GM19395 (cell line): ENCODE measurements around the gene FCRLB.
"Not testable (repeated sequence)": the region's sequence is repeated elsewhere in the genome, so short reads cannot be mapped to it uniquely, and the experiment has no call there.

Experiments
- ATAC-seq: cut with Tn5 transposase; IDR thresholded peaks from one replicate; pipeline ENCODE4 v1.9.1; 2021; ENCODE audit warnings: mild to moderate bottlenecking, moderate library complexity; ENCODE audit not compliant: unreplicated experiment

The FCRLB gene, protein sequence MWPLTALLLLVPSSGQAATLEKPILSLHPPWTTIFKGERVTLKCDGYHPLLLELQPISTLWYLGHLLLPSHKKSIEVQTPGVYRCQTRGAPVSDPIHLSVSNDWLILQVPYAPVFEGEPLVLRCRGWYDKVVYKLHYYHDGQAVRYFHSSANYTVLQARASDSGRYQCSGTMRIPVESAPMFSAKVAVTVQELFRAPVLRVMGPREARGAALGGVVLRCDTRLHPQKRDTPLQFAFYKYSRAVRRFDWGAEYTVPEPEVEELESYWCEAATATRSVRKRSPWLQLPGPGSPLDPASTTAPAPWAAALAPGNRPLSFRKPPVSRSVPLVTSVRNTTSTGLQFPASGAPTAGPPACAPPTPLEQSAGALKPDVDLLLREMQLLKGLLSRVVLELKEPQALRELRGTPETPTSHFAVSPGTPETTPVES

DNA sequence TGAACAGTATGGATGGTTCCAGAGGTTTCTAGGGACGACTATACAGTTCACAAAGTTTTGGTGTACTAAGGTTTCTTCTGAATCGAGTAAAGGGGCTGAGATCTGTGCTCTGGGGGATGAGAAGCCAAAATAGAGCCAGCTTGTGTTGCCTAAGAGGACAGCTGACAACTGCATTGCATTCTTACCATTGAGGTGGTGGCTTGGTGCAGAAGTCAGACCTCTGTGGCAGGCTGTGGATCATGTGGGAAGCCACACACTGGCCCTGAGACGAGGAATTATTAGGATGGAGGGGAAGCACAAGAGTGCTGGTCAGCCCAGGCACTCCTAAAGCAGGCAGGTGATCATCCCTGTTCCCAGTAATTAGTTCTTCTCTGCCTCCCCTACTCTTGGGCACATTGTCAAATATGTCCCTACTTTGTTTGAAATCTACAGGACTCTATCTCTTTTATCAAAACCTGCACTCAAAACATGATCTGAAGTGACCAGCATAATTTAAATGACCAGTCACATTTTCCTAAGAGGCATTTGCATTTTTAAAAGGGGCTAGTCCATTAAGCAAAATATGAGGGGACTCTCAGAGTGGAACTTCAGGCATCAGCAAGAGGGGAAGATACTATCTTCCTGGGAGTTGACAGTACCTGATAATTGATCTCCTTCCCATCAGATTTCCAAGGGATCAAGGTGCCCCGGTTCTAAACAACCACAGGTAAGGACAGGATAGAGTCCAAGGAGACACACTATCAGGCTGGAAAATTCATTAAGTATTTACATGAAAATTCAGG, at the start of gene FCRLB:
Gene FCRLB (plus strand): TSS at position 589 of the 782 bp plus-strand sequence. CDS start 1,129 bp downstream, outside the sequence.
- ATAC-seq = no peak

- not testable (repeated sequence) for ATAC-seq
These were observed 47.9 kb upstream of the FCRLB start for GRCh38 chr1:161673437-161673836.

GRCh38 chr1:161674447-161674846, 46.9 kb upstream of the FCRLB start:
- ATAC-seq = not testable (repeated sequence)

GRCh38 chr1:161674908-161675307, 46.4 kb upstream of the FCRLB start:
- not testable (repeated sequence) for ATAC-seq

DNA sequence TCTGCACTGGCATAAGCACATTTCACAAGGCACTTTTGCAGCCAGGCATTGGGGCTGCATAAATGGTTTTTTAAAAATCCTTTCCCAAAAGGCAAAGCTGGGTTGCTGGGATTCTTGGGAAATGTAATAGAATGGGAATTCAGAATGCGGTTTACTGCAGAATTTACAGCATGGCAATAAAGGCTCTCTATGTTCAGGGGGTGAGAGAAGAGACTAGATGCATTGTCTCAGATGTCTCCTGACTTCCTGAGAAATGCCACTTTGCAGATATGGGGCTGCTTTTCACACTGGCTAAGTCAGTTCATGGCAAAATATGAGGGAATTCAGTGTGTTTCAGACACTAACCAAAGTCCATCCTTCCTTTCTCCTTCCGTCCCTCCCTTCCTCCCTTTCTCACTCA, 44.9 kb upstream of the FCRLB start:
- ATAC-seq = no peak

DNA sequence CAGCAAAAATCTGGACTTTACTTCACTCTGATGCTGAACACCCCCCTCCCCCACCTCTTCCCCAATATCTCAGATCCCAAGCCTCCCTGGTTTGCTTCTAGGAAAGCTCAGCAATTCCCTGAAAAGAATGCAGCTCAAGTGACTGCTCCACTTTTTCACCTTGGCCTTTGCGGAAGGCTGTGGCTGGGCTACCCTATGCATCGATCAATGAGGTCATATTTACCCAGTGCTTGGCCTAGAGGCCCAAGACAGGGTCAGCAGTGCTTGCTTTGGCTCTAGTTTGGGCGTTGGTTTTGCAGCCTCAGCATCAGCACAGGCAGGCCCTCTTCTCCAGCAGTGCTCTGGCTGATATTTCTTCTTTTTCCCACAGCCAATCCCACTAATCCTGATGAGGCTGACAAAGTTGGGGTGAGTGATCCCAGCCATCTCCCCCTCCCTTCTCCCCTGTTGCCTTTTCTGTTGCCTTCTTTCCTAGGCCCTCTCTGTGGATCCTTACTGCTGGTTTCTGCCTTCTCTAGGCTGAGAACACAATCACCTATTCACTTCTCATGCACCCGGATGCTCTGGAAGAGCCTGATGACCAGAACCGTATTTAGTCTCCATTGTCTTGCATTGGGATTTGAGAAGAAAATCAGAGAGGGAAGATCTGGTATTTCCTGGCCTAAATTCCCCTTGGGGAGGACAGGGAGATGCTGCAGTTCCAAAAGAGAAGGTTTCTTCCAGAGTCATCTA, 44.2 kb upstream of the FCRLB start:
- ATAC-seq = no peak

- no peak for ATAC-seq
These were observed 42.8 kb upstream of the FCRLB start for GRCh38 chr1:161678500-161678899.

- no peak for ATAC-seq
These were observed 39.5 kb upstream of the FCRLB start for GRCh38 chr1:161681879-161682278.

- no peak for ATAC-seq
These were observed 32.4 kb upstream of the FCRLB start for GRCh38 chr1:161688946-161689345.

- ATAC-seq = no peak
These were observed 29.5 kb upstream of the FCRLB start for GRCh38 chr1:161691846-161692245.

- ATAC-seq = not testable (repeated sequence)
These were observed 28.2 kb upstream of the FCRLB start for GRCh38 chr1:161693020-161693712.

DNA sequence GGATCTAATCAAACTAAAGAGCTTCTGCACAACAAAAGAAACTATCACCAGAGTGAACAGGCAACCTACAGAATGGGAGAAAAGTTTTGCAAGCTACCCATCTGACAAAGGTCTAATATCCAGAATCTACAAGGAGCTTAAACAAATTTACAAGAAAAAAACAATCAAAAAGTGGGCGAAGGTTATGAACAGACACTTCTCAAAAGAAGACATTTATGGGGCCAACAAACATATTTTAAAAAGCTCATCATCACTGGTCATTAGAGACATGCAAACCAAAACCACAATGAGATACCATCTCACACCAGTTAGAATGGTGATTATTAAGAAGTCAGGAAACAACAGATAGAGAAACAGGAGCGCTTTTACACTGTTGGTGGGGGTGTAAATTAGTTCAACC, 23.0 kb upstream of the FCRLB start:
- not testable (repeated sequence) for ATAC-seq

- no peak for ATAC-seq
These were observed 19.1 kb upstream of the FCRLB start for GRCh38 chr1:161702250-161702649.

DNA sequence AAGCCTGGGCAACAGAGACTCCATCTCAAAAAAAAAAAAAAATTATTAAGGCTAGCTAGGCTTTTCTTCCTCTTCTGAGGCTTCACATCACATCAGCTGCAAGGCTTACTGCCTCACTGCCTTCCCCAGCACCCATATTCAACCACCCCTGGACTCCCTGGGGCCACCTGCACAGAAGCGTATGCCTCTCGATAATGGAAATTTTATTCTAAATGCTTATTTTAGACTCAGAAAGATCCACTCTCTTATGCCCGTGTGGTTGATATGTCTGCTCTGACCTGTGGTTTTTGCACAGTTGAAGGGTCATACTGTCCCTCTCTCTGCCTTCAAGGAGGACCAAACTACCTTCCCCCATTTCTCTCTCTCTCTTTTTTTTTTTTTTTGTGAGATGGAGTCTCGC, 15.8 kb upstream of the FCRLB start:
- ATAC-seq = peak; percentile 35

DNA sequence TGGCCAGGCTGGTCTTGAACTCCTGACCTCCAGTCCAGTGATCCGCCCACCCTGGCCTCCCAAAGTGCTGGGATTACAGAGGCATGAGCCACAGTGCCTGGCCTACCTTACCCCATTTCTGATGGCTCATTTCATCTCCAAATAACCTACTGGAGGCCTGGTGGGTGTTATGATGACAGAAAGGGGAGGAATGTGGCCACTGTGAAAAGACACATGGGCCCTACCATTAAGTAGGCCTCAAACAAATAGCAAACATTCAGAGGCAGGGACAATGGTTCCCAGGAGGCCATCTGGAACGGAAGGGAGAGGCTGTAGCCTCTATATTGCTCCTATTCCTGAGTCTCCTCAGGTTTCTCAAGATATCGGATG, 15.2 kb upstream of the FCRLB start:
- ATAC-seq = no peak

DNA sequence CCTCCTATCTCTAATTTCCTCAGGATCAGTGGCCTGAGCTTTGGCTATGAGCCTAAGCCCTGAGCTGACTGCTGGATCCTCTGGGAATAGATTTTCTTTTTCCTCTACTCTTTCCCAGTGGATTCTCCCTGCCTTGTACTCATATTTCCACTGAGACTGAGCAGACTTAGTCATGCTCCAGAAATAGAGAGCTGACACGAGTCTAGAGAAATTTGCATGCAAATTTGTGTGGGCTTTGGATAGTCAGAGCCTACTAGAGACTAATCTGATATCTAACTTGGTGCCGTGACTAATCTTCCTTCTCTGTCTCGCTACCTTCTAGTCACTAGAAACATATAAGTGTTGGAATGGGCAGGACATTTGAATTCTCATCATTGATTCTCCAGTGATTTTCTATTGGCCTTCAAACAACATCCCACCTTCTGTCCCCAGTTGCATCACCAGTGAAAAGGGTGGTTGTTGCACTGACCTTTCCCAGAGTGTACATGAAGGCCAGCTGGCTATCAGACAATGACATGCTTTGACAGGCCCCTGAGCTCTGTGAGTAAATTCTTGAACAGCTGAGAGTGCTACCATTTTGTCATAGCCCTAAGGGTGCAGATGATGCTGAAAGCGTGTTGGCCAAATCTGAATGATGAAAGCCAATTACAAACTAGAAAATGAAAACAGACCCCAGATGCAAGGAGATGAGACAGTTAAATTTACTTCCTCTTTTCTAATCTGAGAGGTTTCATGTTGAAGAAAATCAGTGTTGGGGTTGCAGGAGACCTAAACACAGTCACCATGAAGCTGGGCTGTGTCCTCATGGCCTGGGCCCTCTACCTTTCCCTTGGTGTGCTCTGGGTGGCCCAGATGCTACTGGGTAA, 14.6 kb upstream of the FCRLB start, which contains the start of gene FCRLA:
Gene FCRLA (plus strand): TSS at position 748 of the 866 bp plus-strand sequence. CDS start 36 bp downstream, at position 784.
- peak; percentile 78 for ATAC-seq

DNA sequence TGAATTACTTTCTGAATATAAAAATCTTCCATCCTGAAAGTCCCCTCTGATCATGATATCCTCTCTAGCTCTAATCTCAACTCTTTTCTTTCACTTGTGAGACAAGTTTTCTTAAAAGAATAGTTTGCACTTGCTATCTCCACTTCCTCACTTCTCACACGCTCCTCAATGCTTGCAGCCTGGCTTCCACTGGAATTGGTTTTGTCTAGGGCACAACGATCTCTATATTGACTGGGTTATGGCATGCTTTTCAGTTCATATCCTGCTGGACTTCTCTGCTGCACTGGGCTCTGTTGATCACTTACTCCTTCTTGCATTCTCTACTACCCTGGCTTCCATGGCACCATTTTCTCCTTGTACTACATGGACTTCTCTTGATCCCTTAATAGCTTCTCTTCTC, 13.8 kb upstream of the FCRLB start:
- ATAC-seq = no peak

GRCh38 chr1:161709373-161709772, 12.0 kb upstream of the FCRLB start:
- no peak for ATAC-seq

DNA sequence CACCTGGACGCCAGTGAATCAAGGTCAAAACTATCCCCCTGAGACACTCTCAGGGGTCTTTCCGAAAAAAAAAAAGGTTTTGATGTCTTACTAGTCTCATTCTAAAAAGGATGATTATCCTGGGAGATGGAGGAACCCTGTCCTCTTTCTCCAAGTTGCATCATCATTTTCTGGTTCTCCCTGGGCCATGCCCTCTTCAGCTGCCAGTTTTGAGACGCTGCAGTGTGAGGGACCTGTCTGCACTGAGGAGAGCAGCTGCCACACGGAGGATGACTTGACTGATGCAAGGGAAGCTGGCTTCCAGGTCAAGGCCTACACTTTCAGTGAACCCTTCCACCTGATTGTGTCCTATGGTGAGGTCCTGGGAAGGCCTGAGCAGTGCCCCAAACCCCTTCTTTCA, 10.8 kb upstream of the FCRLB start:
- ATAC-seq = no peak
